ENCODE data around the gene CDH13.

CDH13 gene

GRCh38 chr16:83830769-83831455 lies 1204.1 kb downstream of the CDH13 start:
- no peak for DNase-seq

- no peak for DNase-seq
Measured at GRCh38 chr16:83831456-83831987, 1204.8 kb downstream of the CDH13 start.

GRCh38 chr16:83833921-83834320 lies 1207.2 kb downstream of the CDH13 start:
- no peak for DNase-seq

- DNase-seq: no peak
Measured at GRCh38 chr16:83835586-83836566, 1209.1 kb downstream of the CDH13 start.

- DNase-seq: no peak
Measured at GRCh38 chr16:83837566-83837965, 1210.8 kb downstream of the CDH13 start.

- DNase-seq: no peak
Measured at GRCh38 chr16:83838151-83838550, 1211.4 kb downstream of the CDH13 start.

GRCh38 chr16:83839561-83839960 lies 1212.8 kb downstream of the CDH13 start:
- no peak for DNase-seq

- no peak for DNase-seq
Measured at GRCh38 chr16:83840060-83840617, 1213.4 kb downstream of the CDH13 start.

GRCh38 chr16:83842291-83842690 lies 1215.5 kb downstream of the CDH13 start:
- DNase-seq: no peak

GRCh38 chr16:83842756-83843507 lies 1216.2 kb downstream of the CDH13 start:
- DNase-seq: no peak

GRCh38 chr16:83843657-83844056 lies 1216.9 kb downstream of the CDH13 start:
- DNase-seq: no peak

- DNase-seq: no peak
Measured at GRCh38 chr16:83845263-83845662, 1218.5 kb downstream of the CDH13 start.

- no peak for DNase-seq
Measured at GRCh38 chr16:83847371-83848225, 1220.8 kb downstream of the CDH13 start.

- DNase-seq: no peak
Measured at GRCh38 chr16:83849421-83849820, 1222.7 kb downstream of the CDH13 start.
